ENCODE results near the gene RIF1. TPM values are rescaled to one million over a fixed set of nuclear protein-coding genes. Genes with fewer than 3 reads are reported as not detected.

Gene RIF1
- total and polyA plus RNA-seq, 9 of the 15 experiments (the other 6 are each of a cell fraction or from before 2014, with no cell fraction given) = 11.0 to 109 (median 44.2) TPM

DNA sequence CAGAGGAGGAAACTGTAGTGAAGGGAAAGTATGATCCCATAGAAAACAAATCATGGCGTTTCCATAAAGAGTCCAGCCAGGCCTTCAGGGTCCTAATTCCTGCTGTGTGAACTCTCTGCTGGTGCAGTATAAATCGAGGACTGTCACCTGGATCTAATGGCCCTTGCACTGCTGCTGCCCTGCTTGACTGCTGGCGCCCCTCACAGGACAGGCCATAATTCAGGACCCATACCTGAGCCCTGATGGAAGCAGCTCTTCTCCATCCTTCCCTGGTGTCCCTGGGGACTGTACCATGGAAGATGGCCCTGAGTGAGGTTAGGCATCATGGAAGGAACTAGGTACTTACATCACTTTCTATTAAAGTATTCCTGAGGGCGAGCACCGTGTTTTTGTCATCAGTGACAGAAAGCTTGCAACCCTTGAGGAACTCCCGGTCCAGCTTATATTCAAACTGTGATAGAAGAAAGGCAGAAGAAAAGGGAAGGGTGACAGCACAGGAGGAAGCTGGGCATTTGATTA is 116.9 kb downstream of the RIF1 start:
- FAIRE-seq (no peak), ATAC-seq (peak; percentile 68), DNase-seq (ENCODE audit: extremely low read depth in 1 of 4, low spot score in 3 of 4) (no peak)
- 15% methylated on average over 6 of the region's 6 CpGs for WGBS (ENCODE audit: insufficient coverage, low coverage, missing lambda C conversion rate)
- CTCF ChIA-PET (ENCODE audit: low intra/inter-chr PET ratio) = no interaction called here
- intact Hi-C loops (cut with micrococcal nuclease) = no loop called here
- H3K4me3 ChIP-seq = no peak overlapping the region
- H3K9ac ChIP-seq (ENCODE audit: insufficient read depth in 1 of 2, low read depth in 2 of 2, low read length in 2 of 2) = no peak overlapping the region
- no peaks in the 10 kb centered on the region for H3K79me2 ChIP-seq (ENCODE audit: control insufficient read depth, insufficient read depth, low read length)
- no peaks in the 10 kb centered on the region for H3K9me3 ChIP-seq (replicated peaks; ENCODE audit: control insufficient read depth, insufficient read depth, low read depth, low read length)
- no peaks in the 10 kb centered on the region for H3K9me1 ChIP-seq (ENCODE audit: control insufficient read depth, insufficient read depth, low read length)
- no peaks in the 10 kb centered on the region for H4K20me1 ChIP-seq (replicated peaks; ENCODE audit: control insufficient read depth, insufficient read depth, low read length)
- no TSS peak for BruUV-seq (replicated peaks)
- no peaks in the 10 kb centered on the region for H3K4me1 ChIP-seq (replicated peaks in 1 of 2; ENCODE audit: control insufficient read depth in 2 of 2, insufficient read depth in 2 of 2, low read length in 2 of 2)
- TF ChIP-seq POLR3G (IDR thresholded peaks at IDR 0.05; ENCODE audit: extremely low read depth, insufficient read length, insufficient replicate concordance) = no peak
- TF ChIP-seq BRD9 (IDR thresholded peaks at IDR 0.05; ENCODE audit: low read depth, partially characterized antibody) = no peak
- TF ChIP-seq, protein P1, sequence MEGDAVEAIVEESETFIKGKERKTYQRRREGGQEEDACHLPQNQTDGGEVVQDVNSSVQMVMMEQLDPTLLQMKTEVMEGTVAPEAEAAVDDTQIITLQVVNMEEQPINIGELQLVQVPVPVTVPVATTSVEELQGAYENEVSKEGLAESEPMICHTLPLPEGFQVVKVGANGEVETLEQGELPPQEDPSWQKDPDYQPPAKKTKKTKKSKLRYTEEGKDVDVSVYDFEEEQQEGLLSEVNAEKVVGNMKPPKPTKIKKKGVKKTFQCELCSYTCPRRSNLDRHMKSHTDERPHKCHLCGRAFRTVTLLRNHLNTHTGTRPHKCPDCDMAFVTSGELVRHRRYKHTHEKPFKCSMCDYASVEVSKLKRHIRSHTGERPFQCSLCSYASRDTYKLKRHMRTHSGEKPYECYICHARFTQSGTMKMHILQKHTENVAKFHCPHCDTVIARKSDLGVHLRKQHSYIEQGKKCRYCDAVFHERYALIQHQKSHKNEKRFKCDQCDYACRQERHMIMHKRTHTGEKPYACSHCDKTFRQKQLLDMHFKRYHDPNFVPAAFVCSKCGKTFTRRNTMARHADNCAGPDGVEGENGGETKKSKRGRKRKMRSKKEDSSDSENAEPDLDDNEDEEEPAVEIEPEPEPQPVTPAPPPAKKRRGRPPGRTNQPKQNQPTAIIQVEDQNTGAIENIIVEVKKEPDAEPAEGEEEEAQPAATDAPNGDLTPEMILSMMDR (IDR thresholded peaks at IDR 0.05 in 2 of 3, conservative IDR thresholded peaks at IDR 0.05 in 1 of 3; ENCODE audit: insufficient read depth in 2 of 3, low read depth in 1 of 3, low read length in 3 of 3) = peak in 2 of 3 experiments; percentile 15; a peak in 1 of 6 replicates
- TF ChIP-seq MXI1 (IDR thresholded peaks at IDR 0.05; ENCODE audit: low read depth, low read length) = no peak
- TF ChIP-seq RAD21 (CRISPR knock-in tag; conservative IDR thresholded peaks at IDR 0.05 in 1 of 2, IDR thresholded peaks at IDR 0.05 in 1 of 2) = peak in 1 of 2 experiments; percentile 30; a peak in 1 of 4 replicates
- no peak for TF ChIP-seq PRMT5 (CRISPR knock-in tag; IDR thresholded peaks at IDR 0.05)
- TF ChIP-seq, protein P2, sequence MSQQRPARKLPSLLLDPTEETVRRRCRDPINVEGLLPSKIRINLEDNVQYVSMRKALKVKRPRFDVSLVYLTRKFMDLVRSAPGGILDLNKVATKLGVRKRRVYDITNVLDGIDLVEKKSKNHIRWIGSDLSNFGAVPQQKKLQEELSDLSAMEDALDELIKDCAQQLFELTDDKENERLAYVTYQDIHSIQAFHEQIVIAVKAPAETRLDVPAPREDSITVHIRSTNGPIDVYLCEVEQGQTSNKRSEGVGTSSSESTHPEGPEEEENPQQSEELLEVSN (IDR thresholded peaks at IDR 0.05; ENCODE audit: borderline replicate concordance in 1 of 2, extremely low read depth in 1 of 2, insufficient read depth in 1 of 2, insufficient read length in 1 of 2, low read depth in 1 of 2, low read length in 1 of 2, poor library complexity in 1 of 2, severe bottlenecking in 1 of 2) = no peak
- no peak for TF ChIP-seq NFE2 (IDR thresholded peaks at IDR 0.05; ENCODE audit: low read depth)
- POLR2A ChIA-PET = no interaction called here
- H3K27ac ChIP-seq (ENCODE audit: extremely low read depth, low read depth, low read length) = no peak overlapping the region
- H3K27me3 ChIP-seq (ENCODE audit: control insufficient read depth in 2 of 2, insufficient read depth in 2 of 2, low read length in 2 of 2) = no peaks in the 10 kb centered on the region
- in situ Hi-C loops (cut with MboI) = no loop called here
- no peaks in the 10 kb centered on the region for H3K36me3 ChIP-seq (ENCODE audit: control insufficient read depth, insufficient read depth, low read length)
- H2AFZ ChIP-seq (ENCODE audit: low read depth, low read length) = no peak overlapping the region
- H3K4me2 ChIP-seq (ENCODE audit: insufficient read depth, low read length) = no peak overlapping the region

Small RNA genes lying within 50 kb of the gene (microRNA-seq; reads per million reads assigned to microRNA genes)
- not detected for gene MIR4773-1 (ENCODE audit: borderline microRNAs expressed)
- gene MIR4773-2 (ENCODE audit: borderline microRNAs expressed) = not detected

Small RNA genes lying within 50 kb of the gene (small RNA-seq; reads per million reads assigned to genes)
- not detected for gene MIR4773-1
- gene RN7SL124P = not detected

Other genes with a start within 250 kb of the RIF1 start
- 2.3 and 2.6 TPM in 2 replicates for gene RBM43, start 148.0 kb upstream of the RIF1 start, total RNA-seq (2014; rRNA removed)
- 4.1 and 4.7 TPM in 2 replicates for gene RBM43, start 148.0 kb upstream of the RIF1 start, total RNA-seq (2014; rRNA removed; fragmentation: Illumina TruSeq; extraction: Trizol)
- gene RBM43, start 148.0 kb upstream of the RIF1 start, total RNA-seq (2015; rRNA removed; fragmentation: Illumina TruSeq; extraction: Trizol) = 2.9 and 3.4 TPM in 2 replicates
- gene RBM43, start 148.0 kb upstream of the RIF1 start, total RNA-seq (2021) = 4.7 and 5.1 TPM in 2 replicates
- gene RBM43, start 148.0 kb upstream of the RIF1 start, polyA plus RNA-seq (2011; rRNA removed) = 4.9 and 6.4 TPM in 2 replicates
- gene RBM43, start 148.0 kb upstream of the RIF1 start, polyA plus RNA-seq (2014; fragmentation: Illumina TruSeq; extraction: Trizol) = 6.7 and 6.9 TPM in 2 replicates
- gene RBM43, start 148.0 kb upstream of the RIF1 start, polyA plus RNA-seq (2014; fragmentation: Nextera tagmentation; extraction: Ambion mirVana) = 1 to 10 TPM; 1.3 to 1.6 TPM
- gene RBM43, start 148.0 kb upstream of the RIF1 start, polyA plus RNA-seq (2014; rRNA removed) = 3.8 and 4.7 TPM in 2 replicates
- gene NMI, start 120.2 kb upstream of the RIF1 start, total RNA-seq (2014; rRNA removed) = 21.9 and 23.5 TPM in 2 replicates
- 20.3 and 23.6 TPM in 2 replicates for gene NMI, start 120.2 kb upstream of the RIF1 start, total RNA-seq (2014; rRNA removed; fragmentation: Illumina TruSeq; extraction: Trizol)
- gene NMI, start 120.2 kb upstream of the RIF1 start, total RNA-seq (2015; rRNA removed; fragmentation: Illumina TruSeq; extraction: Trizol) = 25.0 and 31.1 TPM in 2 replicates
- gene NMI, start 120.2 kb upstream of the RIF1 start, total RNA-seq (2021) = 23.3 and 25.0 TPM in 2 replicates
- 13.6 and 17.4 TPM in 2 replicates for gene NMI, start 120.2 kb upstream of the RIF1 start, polyA plus RNA-seq (2011; rRNA removed)
- gene NMI, start 120.2 kb upstream of the RIF1 start, polyA plus RNA-seq (2014; fragmentation: Illumina TruSeq; extraction: Trizol) = 34.0 and 39.5 TPM in 2 replicates
- gene NMI, start 120.2 kb upstream of the RIF1 start, polyA plus RNA-seq (2014; fragmentation: Nextera tagmentation; extraction: Ambion mirVana) = 10 to 100 TPM; 29.7 to 36.4 TPM
- gene NMI, start 120.2 kb upstream of the RIF1 start, polyA plus RNA-seq (2014; rRNA removed) = 35.7 and 39.0 TPM in 2 replicates
- not detected in 2 replicates for gene TNFAIP6, start 52.3 kb upstream of the RIF1 start, total RNA-seq (2014; rRNA removed)
- not detected in 2 replicates for gene TNFAIP6, start 52.3 kb upstream of the RIF1 start, total RNA-seq (2014; rRNA removed; fragmentation: Illumina TruSeq; extraction: Trizol)
- gene TNFAIP6, start 52.3 kb upstream of the RIF1 start, total RNA-seq (2015; rRNA removed; fragmentation: Illumina TruSeq; extraction: Trizol) = not detected in 2 replicates
- not detected in 2 replicates for gene TNFAIP6, start 52.3 kb upstream of the RIF1 start, total RNA-seq (2021)
- not detected in 2 replicates for gene TNFAIP6, start 52.3 kb upstream of the RIF1 start, polyA plus RNA-seq (2011; rRNA removed)
- gene TNFAIP6, start 52.3 kb upstream of the RIF1 start, polyA plus RNA-seq (2014; fragmentation: Illumina TruSeq; extraction: Trizol) = 0.07 and 0.32 TPM in 2 replicates
- gene TNFAIP6, start 52.3 kb upstream of the RIF1 start, polyA plus RNA-seq (2014; fragmentation: Nextera tagmentation; extraction: Ambion mirVana) = under 1 TPM; 0.08 to 0.28 TPM
- gene TNFAIP6, start 52.3 kb upstream of the RIF1 start, polyA plus RNA-seq (2014; rRNA removed) = not detected in 2 replicates

All from K562 (cell line).